SK-N-SH treated with all-trans-retinoic acid at 6 μM for 48 hours (cell line): Measurements from ENCODE around the gene TBCE.
A peak's percentile ranks its signal among the peaks of the same experiment; 100 is the strongest.

ENCODE experiments used
- ATAC-seq: fragments of 200-7000 bp; cut with Tn5 transposase; 3 replicates; pipeline ENCODE4 v1.9.1; 2020; ENCODE audit warnings: mild to moderate bottlenecking, moderate library complexity
- ARNTL ChIP-seq: fragments of 450-650 bp; formaldehyde crosslinking; IDR thresholded peaks from 2 replicates; pipeline ENCODE4 v1.5.0; 2020; ENCODE audit warnings: low read depth, mild to moderate bottlenecking, moderate library complexity, borderline replicate concordance
- BACH2 ChIP-seq: fragments of 250-450 bp; sonication (Bioruptor Pico); IDR thresholded peaks from 2 replicates; pipeline ENCODE4 v1.9.0; 2021; ENCODE audit warnings: mild to moderate bottlenecking, borderline replicate concordance
- CSDC2 ChIP-seq: fragments of 250-450 bp; sonication (Bioruptor Pico); IDR thresholded peaks from 2 replicates; pipeline ENCODE4 v1.5.0; 2020; ENCODE audit warnings: mild to moderate bottlenecking, moderate library complexity
- ESRRG ChIP-seq: fragments of 250-450 bp; sonication (Bioruptor Pico); IDR thresholded peaks from 2 replicates; pipeline ENCODE4 v1.6.1; 2021; ENCODE audit warnings: mild to moderate bottlenecking
- GLIS3 ChIP-seq: fragments of 250-450 bp; sonication (Bioruptor Pico); IDR thresholded peaks from 2 replicates; pipeline ENCODE4 v1.5.0; 2020; ENCODE audit warnings: mild to moderate bottlenecking, moderate library complexity
- ISL1 ChIP-seq: fragments of 250-450 bp; sonication (Bioruptor Pico); IDR thresholded peaks from 2 replicates; pipeline ENCODE4 v2.1.2; 2022; ENCODE audit warnings: mild to moderate bottlenecking, moderate library complexity
- OSR1 ChIP-seq: fragments of 250-450 bp; sonication (Bioruptor Pico); IDR thresholded peaks from 2 replicates; pipeline ENCODE4 v1.8.0; 2022; ENCODE audit warnings: moderate library complexity, mild to moderate bottlenecking, inconsistent platforms
- PATZ1 ChIP-seq: fragments of 250-450 bp; sonication (Bioruptor Pico); IDR thresholded peaks from 2 replicates; pipeline ENCODE4 v1.8.0; 2020; ENCODE audit warnings: mild to moderate bottlenecking, moderate library complexity, borderline replicate concordance
- POU6F1 ChIP-seq: fragments of 250-450 bp; sonication (Bioruptor Pico); IDR thresholded peaks from 2 replicates; pipeline ENCODE4 v1.8.0; 2021; ENCODE audit warnings: low read depth, mild to moderate bottlenecking, moderate library complexity, borderline replicate concordance
- PPARA ChIP-seq: fragments of 250-450 bp; sonication (Bioruptor Pico); IDR thresholded peaks from 2 replicates; pipeline ENCODE4 v1.5.0; 2020; ENCODE audit warnings: mild to moderate bottlenecking, borderline replicate concordance
- SNAI2 ChIP-seq: fragments of 250-450 bp; sonication (Bioruptor Pico); IDR thresholded peaks from 2 replicates; pipeline ENCODE4 v1.5.0; 2020; ENCODE audit warnings: mild to moderate bottlenecking, moderate library complexity
- TCF4 ChIP-seq: fragments of 250-450 bp; sonication (Bioruptor Pico); IDR thresholded peaks from 2 replicates; pipeline ENCODE4 v1.8.0; 2021; ENCODE audit warnings: mild to moderate bottlenecking, moderate library complexity, borderline replicate concordance
- TOX ChIP-seq: fragments of 250-450 bp; sonication (Bioruptor Pico); IDR thresholded peaks from 2 replicates; pipeline ENCODE4 v1.8.0; 2021; ENCODE audit warnings: mild to moderate bottlenecking, moderate library complexity, borderline replicate concordance
- ZC3H10 ChIP-seq: fragments of 250-450 bp; sonication (Bioruptor Pico); IDR thresholded peaks from 2 replicates; pipeline ENCODE4 v1.5.1; 2021; ENCODE audit warnings: mild to moderate bottlenecking, moderate library complexity
- ZNF565 ChIP-seq: fragments of 450-650 bp; formaldehyde crosslinking; conservative IDR thresholded peaks from 2 replicates; pipeline ENCODE4 v1.5.0; 2020; ENCODE audit warnings: low read depth, mild to moderate bottlenecking, moderate library complexity
- ZNF8 ChIP-seq: fragments of 450-650 bp; formaldehyde crosslinking; IDR thresholded peaks from 2 replicates; pipeline ENCODE4 v1.5.0; 2020; ENCODE audit warnings: mild to moderate bottlenecking, moderate library complexity
- TF ChIP-seq, protein P1 (sequence below): fragments of 250-450 bp; sonication (Bioruptor Pico); IDR thresholded peaks from 2 replicates; pipeline ENCODE4 v1.5.1; 2021; ENCODE audit warnings: mild to moderate bottlenecking, moderate library complexity
- TF ChIP-seq, protein P2 (sequence below): fragments of 250-450 bp; sonication (Bioruptor Pico); IDR thresholded peaks from 2 replicates; pipeline ENCODE4 v1.5.0; 2020; ENCODE audit warnings: mild to moderate bottlenecking, moderate library complexity
- TF ChIP-seq, protein P3 (sequence below): fragments of 250-450 bp; sonication (Bioruptor Pico); IDR thresholded peaks from 2 replicates; pipeline ENCODE4 v1.5.1; 2020; ENCODE audit warnings: low read depth, mild to moderate bottlenecking, moderate library complexity

The TBCE gene

GRCh38 chr1:235331401-235331800 is 35.8 kb upstream of the TBCE start (continued):
- no peak for TF ChIP-seq POU6F1 (CRISPR knock-in tag)
- no peak for TF ChIP-seq SNAI2
- no peak for TF ChIP-seq ZNF8 (CRISPR knock-in tag)
- no peak for TF ChIP-seq ARNTL (CRISPR knock-in tag)
- TF ChIP-seq ZNF565 (CRISPR knock-in tag) = no peak
- TF ChIP-seq, all 23 proteins: peak for 0

GRCh38 chr1:235336903-235337302 is 30.3 kb upstream of the TBCE start:
- ATAC-seq = peak; percentile 49; the same call in 2 of the 3 replicates
- TF ChIP-seq, protein P1, sequence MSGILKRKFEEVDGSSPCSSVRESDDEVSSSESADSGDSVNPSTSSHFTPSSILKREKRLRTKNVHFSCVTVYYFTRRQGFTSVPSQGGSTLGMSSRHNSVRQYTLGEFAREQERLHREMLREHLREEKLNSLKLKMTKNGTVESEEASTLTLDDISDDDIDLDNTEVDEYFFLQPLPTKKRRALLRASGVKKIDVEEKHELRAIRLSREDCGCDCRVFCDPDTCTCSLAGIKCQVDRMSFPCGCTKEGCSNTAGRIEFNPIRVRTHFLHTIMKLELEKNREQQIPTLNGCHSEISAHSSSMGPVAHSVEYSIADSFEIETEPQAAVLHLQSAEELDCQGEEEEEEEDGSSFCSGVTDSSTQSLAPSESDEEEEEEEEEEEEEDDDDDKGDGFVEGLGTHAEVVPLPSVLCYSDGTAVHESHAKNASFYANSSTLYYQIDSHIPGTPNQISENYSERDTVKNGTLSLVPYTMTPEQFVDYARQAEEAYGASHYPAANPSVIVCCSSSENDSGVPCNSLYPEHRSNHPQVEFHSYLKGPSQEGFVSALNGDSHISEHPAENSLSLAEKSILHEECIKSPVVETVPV (CRISPR knock-in tag) = no peak
- TF ChIP-seq ZNF565 (CRISPR knock-in tag) (no peak), PATZ1 (CRISPR knock-in tag) (no peak), ARNTL (CRISPR knock-in tag) (no peak), ISL1 (no peak), TCF4 (no peak), BACH2 (no peak), GLIS3 (CRISPR knock-in tag) (no peak)
- TF ChIP-seq, protein P2, sequence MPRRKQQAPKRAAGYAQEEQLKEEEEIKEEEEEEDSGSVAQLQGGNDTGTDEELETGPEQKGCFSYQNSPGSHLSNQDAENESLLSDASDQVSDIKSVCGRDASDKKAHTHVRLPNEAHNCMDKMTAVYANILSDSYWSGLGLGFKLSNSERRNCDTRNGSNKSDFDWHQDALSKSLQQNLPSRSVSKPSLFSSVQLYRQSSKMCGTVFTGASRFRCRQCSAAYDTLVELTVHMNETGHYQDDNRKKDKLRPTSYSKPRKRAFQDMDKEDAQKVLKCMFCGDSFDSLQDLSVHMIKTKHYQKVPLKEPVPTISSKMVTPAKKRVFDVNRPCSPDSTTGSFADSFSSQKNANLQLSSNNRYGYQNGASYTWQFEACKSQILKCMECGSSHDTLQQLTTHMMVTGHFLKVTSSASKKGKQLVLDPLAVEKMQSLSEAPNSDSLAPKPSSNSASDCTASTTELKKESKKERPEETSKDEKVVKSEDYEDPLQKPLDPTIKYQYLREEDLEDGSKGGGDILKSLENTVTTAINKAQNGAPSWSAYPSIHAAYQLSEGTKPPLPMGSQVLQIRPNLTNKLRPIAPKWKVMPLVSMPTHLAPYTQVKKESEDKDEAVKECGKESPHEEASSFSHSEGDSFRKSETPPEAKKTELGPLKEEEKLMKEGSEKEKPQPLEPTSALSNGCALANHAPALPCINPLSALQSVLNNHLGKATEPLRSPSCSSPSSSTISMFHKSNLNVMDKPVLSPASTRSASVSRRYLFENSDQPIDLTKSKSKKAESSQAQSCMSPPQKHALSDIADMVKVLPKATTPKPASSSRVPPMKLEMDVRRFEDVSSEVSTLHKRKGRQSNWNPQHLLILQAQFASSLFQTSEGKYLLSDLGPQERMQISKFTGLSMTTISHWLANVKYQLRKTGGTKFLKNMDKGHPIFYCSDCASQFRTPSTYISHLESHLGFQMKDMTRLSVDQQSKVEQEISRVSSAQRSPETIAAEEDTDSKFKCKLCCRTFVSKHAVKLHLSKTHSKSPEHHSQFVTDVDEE (CRISPR knock-in tag) = no peak

GRCh38 chr1:235339746-235340145 is 27.5 kb upstream of the TBCE start:
- no peak for ATAC-seq
- TF ChIP-seq GLIS3 (CRISPR knock-in tag) = no peak
- TF ChIP-seq TOX (CRISPR knock-in tag) = no peak
- no peak for TF ChIP-seq ZNF8 (CRISPR knock-in tag)
- no peak for TF ChIP-seq ZNF565 (CRISPR knock-in tag)
- no peak for TF ChIP-seq OSR1 (CRISPR knock-in tag)
- no peak for TF ChIP-seq ARNTL (CRISPR knock-in tag)
- no peak for TF ChIP-seq PPARA (CRISPR knock-in tag)
- TF ChIP-seq TCF4 = no peak
- no peak for TF ChIP-seq SNAI2
- TF ChIP-seq CSDC2 (CRISPR knock-in tag) = no peak
- TF ChIP-seq ESRRG (CRISPR knock-in tag) = no peak
- TF ChIP-seq ZC3H10 = no peak
- TF ChIP-seq ISL1 = no peak

DNA sequence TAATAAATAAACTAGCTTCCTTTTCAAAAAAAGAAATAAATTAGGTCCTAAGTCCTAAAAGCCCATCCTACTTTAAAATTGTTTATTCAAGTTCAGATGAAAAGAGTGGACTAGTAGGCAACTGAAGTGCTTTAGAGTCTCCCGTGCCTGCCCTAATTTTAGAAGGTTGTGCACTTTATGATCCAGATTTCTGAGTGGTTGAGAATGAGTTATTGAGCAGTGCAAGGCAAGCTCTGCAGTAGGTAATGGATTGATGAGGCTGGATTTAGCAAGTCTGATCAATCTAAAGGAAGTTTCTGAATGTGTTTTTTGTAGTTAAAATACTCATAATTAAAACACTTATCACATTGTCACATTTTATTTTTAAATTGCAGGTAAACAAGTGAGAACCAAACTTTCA is 25.9 kb upstream of the TBCE start:
- ATAC-seq = no peak
- TF ChIP-seq, protein P3, sequence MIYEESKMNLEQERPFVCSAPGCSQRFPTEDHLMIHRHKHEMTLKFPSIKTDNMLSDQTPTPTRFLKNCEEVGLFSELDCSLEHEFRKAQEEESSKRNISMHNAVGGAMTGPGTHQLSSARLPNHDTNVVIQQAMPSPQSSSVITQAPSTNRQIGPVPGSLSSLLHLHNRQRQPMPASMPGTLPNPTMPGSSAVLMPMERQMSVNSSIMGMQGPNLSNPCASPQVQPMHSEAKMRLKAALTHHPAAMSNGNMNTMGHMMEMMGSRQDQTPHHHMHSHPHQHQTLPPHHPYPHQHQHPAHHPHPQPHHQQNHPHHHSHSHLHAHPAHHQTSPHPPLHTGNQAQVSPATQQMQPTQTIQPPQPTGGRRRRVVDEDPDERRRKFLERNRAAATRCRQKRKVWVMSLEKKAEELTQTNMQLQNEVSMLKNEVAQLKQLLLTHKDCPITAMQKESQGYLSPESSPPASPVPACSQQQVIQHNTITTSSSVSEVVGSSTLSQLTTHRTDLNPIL (CRISPR knock-in tag) = no peak
- no peak for TF ChIP-seq SNAI2
